ENCODE results near the gene KLK6.

KLK6 gene

GRCh38 chr19:51000981-51001380, 31.6 kb upstream of the KLK6 start:
- Histone ChIP-seq H3K27ac (ENCODE audit: low read depth, low read length) (no peak overlapping the region), H2AFZ (ENCODE audit: low read depth, low read length, severe bottlenecking) (no peak overlapping the region), H3K9me2 (replicated peaks; ENCODE audit: insufficient read depth, low read length) (no peaks in the 10 kb centered on the region), H3K4me2 (ENCODE audit: low read depth, low read length, poor library complexity, severe bottlenecking) (no peak overlapping the region), H3K27me3 (ENCODE audit: low read length) (no peaks in the 10 kb centered on the region; the same call in 1 of the 2 replicates), H3K79me2 (ENCODE audit: insufficient read depth, low read length) (no peaks in the 10 kb centered on the region), H3K9ac (ENCODE audit: low read length) (no peak overlapping the region), H3F3A (ENCODE audit: insufficient read depth) (no peaks in the 10 kb centered on the region), H3K4me3 (ENCODE audit: insufficient read depth, low read length, poor library complexity, severe bottlenecking) (no peak overlapping the region), H3K9me3 (ENCODE audit: insufficient read depth, low read length) (no peaks in the 10 kb centered on the region), H3K36me3 (ENCODE audit: low read length) (no peaks in the 10 kb centered on the region), H4K20me1 (ENCODE audit: low read depth, low read length) (no peaks in the 10 kb centered on the region)
- TF ChIP-seq CTCF (IDR thresholded peaks at IDR 0.05; ENCODE audit: insufficient read depth, low read length, poor library complexity, severe bottlenecking) (no peak), EZH2phosphoT487 (conservative IDR thresholded peaks at IDR 0.05; ENCODE audit: low read length) (no peak)

- H3K27me3 ChIP-seq (ENCODE audit: low read length): no peaks in the 10 kb centered on the region; the same call in 1 of the 2 replicates
- no peak overlapping the region for H2AFZ ChIP-seq (ENCODE audit: low read depth, low read length, severe bottlenecking)
- H3F3A ChIP-seq (ENCODE audit: insufficient read depth): no peaks in the 10 kb centered on the region
- H3K9me2 ChIP-seq (replicated peaks; ENCODE audit: insufficient read depth, low read length): no peaks in the 10 kb centered on the region
- no peak overlapping the region for H3K9ac ChIP-seq (ENCODE audit: low read length)
- H3K4me3 ChIP-seq (ENCODE audit: insufficient read depth, low read length, poor library complexity, severe bottlenecking): no peak overlapping the region
- H3K9me3 ChIP-seq (ENCODE audit: insufficient read depth, low read length): no peaks in the 10 kb centered on the region
- H4K20me1 ChIP-seq (ENCODE audit: low read depth, low read length): no peaks in the 10 kb centered on the region
- no peaks in the 10 kb centered on the region for H3K79me2 ChIP-seq (ENCODE audit: insufficient read depth, low read length)
- no peak overlapping the region for H3K27ac ChIP-seq (ENCODE audit: low read depth, low read length)
- no peak for TF ChIP-seq CTCF (IDR thresholded peaks at IDR 0.05; ENCODE audit: insufficient read depth, low read length, poor library complexity, severe bottlenecking)
- no peak for TF ChIP-seq EZH2phosphoT487 (conservative IDR thresholded peaks at IDR 0.05; ENCODE audit: low read length)
- H3K36me3 ChIP-seq (ENCODE audit: low read length): no peaks in the 10 kb centered on the region
- H3K4me2 ChIP-seq (ENCODE audit: low read depth, low read length, poor library complexity, severe bottlenecking): no peak overlapping the region
These were observed 31.0 kb upstream of the KLK6 start for GRCh38 chr19:51000426-51000825.

- Histone ChIP-seq H2AFZ (ENCODE audit: low read depth, low read length, severe bottlenecking) (no peak overlapping the region), H3K36me3 (ENCODE audit: low read length) (no peaks in the 10 kb centered on the region), H3K9me3 (ENCODE audit: insufficient read depth, low read length) (0 out of 2 replicates have a peak, but pooled peaks cover 5% of the 10 kb centered on the region), H3K9ac (ENCODE audit: low read length) (no peak overlapping the region), H3K4me3 (ENCODE audit: insufficient read depth, low read length, poor library complexity, severe bottlenecking) (no peak overlapping the region), H3K27me3 (ENCODE audit: low read length) (no peaks in the 10 kb centered on the region; the same call in 1 of the 2 replicates), H3F3A (ENCODE audit: insufficient read depth) (no peaks in the 10 kb centered on the region), H3K27ac (ENCODE audit: low read depth, low read length) (no peak overlapping the region), H3K4me2 (ENCODE audit: low read depth, low read length, poor library complexity, severe bottlenecking) (no peak overlapping the region), H3K9me2 (replicated peaks; ENCODE audit: insufficient read depth, low read length) (no peaks in the 10 kb centered on the region), H3K79me2 (ENCODE audit: insufficient read depth, low read length) (no peaks in the 10 kb centered on the region), H4K20me1 (ENCODE audit: low read depth, low read length) (no peaks in the 10 kb centered on the region)
- TF ChIP-seq CTCF (IDR thresholded peaks at IDR 0.05; ENCODE audit: insufficient read depth, low read length, poor library complexity, severe bottlenecking) (no peak), EZH2phosphoT487 (conservative IDR thresholded peaks at IDR 0.05; ENCODE audit: low read length) (no peak)
These were observed 29.3 kb upstream of the KLK6 start for GRCh38 chr19:50998686-50999085.
